GM18907 (cell line): ENCODE results near the gene STAMBPL1.
A peak's percentile ranks its signal among the peaks of the same experiment; 100 is the strongest.
"Not testable (repeated sequence)": the region's sequence is repeated elsewhere in the genome, so short reads cannot be mapped to it uniquely, and the experiment has no call there.

Experiments
- ATAC-seq: cut with Tn5 transposase; IDR thresholded peaks from one replicate; pipeline ENCODE4 v1.9.1; 2021; ENCODE audit warnings: mild to moderate bottlenecking, moderate library complexity; ENCODE audit not compliant: unreplicated experiment

The STAMBPL1 gene

GRCh38 chr10:88854684-88855083 lies 25.4 kb upstream of the STAMBPL1 start:
- ATAC-seq, result no peak

- ATAC-seq, result no peak
These were observed 22.2 kb upstream of the STAMBPL1 start for GRCh38 chr10:88857831-88858230.

GRCh38 chr10:88858491-88858890 lies 21.6 kb upstream of the STAMBPL1 start:
- ATAC-seq, result no peak

GRCh38 chr10:88861036-88861435 lies 19.0 kb upstream of the STAMBPL1 start:
- ATAC-seq, result no peak

- no peak for ATAC-seq
These were observed 14.7 kb upstream of the STAMBPL1 start for GRCh38 chr10:88865281-88865876.

GRCh38 chr10:88866454-88866853 lies 13.6 kb upstream of the STAMBPL1 start:
- ATAC-seq, result no peak

GRCh38 chr10:88870089-88870488 lies 10.0 kb upstream of the STAMBPL1 start:
- ATAC-seq, result peak; percentile 51

GRCh38 chr10:88873757-88874156 lies 6.3 kb upstream of the STAMBPL1 start:
- ATAC-seq, result no peak

GRCh38 chr10:88874281-88874680 lies 5.8 kb upstream of the STAMBPL1 start:
- no peak for ATAC-seq

- ATAC-seq, result no peak
These were observed 5.0 kb upstream of the STAMBPL1 start for GRCh38 chr10:88875081-88875480.

- no peak for ATAC-seq
These were observed 2.7 kb upstream of the STAMBPL1 start for GRCh38 chr10:88877298-88877697.

GRCh38 chr10:88880282-88881076 lies 434 bp downstream of the STAMBPL1 start:
- peak; percentile 74 for ATAC-seq

GRCh38 chr10:88881320-88881719 lies 1.3 kb downstream of the STAMBPL1 start:
- ATAC-seq, result no peak

- ATAC-seq, result no peak
These were observed 2.0 kb downstream of the STAMBPL1 start for GRCh38 chr10:88881922-88882645.

GRCh38 chr10:88882646-88883447 lies 2.8 kb downstream of the STAMBPL1 start:
- ATAC-seq, result not testable (repeated sequence)

- no peak for ATAC-seq
These were observed 3.4 kb downstream of the STAMBPL1 start for GRCh38 chr10:88883448-88883809.

- peak; percentile 55 for ATAC-seq
These were observed 6.5 kb downstream of the STAMBPL1 start for GRCh38 chr10:88886557-88886956.

- ATAC-seq, result no peak
These were observed 8.9 kb downstream of the STAMBPL1 start for GRCh38 chr10:88888810-88889445.

GRCh38 chr10:88889559-88890337 lies 9.7 kb downstream of the STAMBPL1 start:
- peak; percentile 58 for ATAC-seq
